ENCODE data around the gene NHS.

The NHS gene

DNA sequence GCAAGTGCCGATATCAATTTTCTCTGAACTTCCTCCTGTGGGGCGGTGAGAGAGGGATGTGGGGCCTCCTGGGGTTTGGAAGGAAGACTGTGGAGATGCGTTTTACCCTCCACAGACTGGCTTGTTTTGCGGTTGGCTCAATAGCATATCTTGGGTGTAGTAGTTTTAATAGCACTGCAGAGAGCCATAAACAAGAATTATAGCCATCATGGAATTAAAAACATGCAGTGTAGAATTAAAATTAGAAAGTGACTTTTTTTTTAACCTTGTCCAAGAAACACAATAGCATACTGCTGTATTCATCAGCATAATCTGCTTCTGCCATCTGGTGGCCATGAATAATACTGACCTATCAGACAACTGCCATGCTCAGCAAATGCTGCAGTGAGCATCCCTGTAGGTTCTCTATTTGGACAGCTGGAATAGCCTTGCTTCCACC is 315.0 kb downstream of the NHS start:
- peak; percentile 51 for DNase-seq

DNA sequence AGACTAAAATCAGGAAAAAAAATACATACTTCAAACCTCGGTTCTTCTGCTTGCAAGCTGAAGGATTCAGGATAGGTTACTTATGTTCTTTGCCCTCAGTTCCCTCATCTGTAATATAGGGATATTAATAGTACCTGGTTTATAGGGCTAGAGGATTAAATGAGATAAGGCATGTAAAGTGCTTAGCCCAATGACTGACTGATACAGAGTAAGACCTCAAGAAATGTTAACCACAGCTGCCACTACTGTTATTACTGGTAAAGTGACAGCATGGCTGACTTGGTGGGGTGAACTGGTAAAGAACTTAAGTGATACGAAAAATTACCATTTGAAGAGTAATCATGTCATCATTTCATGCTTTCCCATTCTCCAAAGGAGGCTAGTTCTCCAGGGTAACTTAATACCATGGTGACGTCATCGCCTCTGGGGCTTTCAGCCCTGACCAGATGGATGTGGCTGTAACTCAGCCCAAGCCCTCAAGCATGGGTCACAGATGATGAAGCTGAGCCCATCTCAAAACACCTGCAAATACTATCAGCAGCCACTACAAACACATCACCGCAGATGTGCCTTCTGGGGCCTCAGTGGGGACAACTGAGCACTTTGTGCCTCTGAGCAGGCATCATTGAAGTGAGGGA is 317.8 kb downstream of the NHS start:
- DNase-seq = no peak

DNA sequence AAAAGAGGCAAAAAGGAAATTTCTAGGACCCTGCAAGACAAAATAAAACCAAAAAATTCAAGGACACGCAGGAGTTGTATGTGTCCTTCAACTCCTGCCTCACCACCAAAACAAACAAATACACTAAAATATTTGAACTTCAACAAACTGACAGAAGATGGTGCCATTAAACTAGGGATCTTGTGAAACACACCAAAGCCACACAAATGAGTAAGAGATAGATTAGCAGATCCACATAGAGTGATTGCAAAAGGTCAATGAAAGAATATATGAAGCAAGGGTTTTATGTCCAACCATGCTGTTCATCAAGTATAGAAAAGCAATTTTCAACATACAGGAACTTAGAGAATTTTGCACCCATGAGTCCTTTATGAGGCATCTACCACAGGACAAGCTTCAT is 322.2 kb downstream of the NHS start:
- no peak for DNase-seq

- DNase-seq = no peak
Measured at GRCh38 chrX:17700976-17701375, 326.0 kb downstream of the NHS start.

- DNase-seq = no peak
Measured at GRCh38 chrX:17703201-17703600, 328.2 kb downstream of the NHS start.

GRCh38 chrX:17705211-17705610 is 330.2 kb downstream of the NHS start:
- DNase-seq = no peak

- DNase-seq = no peak
Measured at GRCh38 chrX:17706676-17707075, 331.7 kb downstream of the NHS start.

GRCh38 chrX:17707731-17708130 is 332.7 kb downstream of the NHS start:
- DNase-seq = no peak

- DNase-seq = no peak
Measured at GRCh38 chrX:17710871-17711301, 335.9 kb downstream of the NHS start.

- no peak for DNase-seq
Measured at GRCh38 chrX:17713288-17713687, 338.3 kb downstream of the NHS start.

- DNase-seq = no peak
Measured at GRCh38 chrX:17718649-17719165, 343.7 kb downstream of the NHS start.

DNA sequence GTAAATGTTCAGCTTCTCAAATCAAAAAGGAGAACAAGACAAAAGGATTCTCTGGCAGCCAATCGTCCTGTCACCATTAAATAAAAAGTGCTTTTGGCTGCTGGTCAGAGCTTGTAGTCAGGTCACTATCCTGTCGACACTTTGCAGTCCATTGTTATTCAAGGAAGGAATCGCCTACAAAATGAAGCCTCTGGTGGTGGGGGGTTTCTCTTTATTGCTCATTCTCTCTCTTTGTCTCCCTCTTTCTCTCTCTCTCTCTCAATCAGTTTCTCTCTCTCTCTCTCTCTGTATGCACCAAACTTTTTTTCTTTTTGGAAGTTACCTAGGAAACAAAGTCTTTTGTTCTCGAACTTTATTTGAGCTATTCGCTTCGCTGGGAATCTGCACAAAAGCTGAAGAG is 344.7 kb downstream of the NHS start:
- DNase-seq = no peak

DNA sequence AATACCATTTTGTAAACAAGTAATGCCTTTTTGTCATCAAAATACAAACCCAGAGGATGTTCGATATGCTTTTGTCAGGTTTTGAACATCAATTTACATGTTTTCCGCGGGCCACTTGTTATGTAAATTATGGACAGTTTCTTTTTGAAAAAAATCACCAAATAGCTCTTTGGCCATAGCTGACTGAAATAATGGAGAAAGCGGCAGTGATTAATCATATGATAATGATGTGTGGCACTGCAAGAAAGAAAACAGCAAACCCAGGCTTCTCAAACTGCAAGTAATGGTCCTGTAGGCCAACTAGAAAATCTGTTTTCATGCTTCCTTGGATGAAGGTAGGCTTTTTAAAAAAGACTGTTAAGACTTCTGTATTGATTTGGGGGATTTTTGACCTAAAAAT is 346.7 kb downstream of the NHS start:
- no peak for DNase-seq

DNA sequence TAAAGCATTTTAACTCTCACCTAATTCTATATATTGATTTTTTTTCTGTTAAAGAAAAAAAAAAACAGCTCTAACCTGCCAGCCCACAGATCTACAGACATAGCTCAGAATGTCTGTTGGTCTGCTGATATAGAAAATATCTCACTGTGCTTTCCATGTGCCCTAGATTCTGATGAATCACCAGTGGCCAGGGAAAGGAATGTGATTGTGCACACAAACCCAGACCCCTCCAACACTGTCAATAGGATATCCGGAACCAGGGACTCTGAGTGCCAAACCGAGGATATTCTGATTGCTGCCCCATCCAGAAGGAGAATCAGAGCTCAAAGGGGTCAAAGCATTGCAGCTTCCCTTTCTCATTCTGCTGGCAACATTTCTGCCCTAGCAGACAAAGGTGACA is 350.2 kb downstream of the NHS start:
- no peak for DNase-seq

GRCh38 chrX:17732138-17732783 is 357.3 kb downstream of the NHS start:
- no peak for DNase-seq

DNA sequence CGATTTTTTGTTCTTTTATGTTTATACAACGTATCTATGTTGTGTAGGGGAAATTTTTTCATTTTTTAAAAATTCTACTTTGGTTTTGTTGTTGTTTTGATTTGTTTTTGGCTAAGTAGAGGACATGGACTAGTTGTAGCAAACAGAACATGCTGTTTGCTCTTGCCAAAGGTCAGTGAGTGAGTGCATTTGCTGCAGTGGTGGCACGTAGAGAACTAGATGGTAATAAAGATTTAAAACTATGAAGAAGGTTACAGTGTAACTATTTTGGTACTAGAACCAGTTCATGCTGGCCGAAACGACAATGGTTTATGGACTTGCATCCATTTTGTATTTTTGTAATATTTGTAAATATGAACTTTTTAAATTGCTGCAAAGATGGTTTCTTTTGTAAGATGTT is 360.4 kb downstream of the NHS start:
- DNase-seq = no peak

DNA sequence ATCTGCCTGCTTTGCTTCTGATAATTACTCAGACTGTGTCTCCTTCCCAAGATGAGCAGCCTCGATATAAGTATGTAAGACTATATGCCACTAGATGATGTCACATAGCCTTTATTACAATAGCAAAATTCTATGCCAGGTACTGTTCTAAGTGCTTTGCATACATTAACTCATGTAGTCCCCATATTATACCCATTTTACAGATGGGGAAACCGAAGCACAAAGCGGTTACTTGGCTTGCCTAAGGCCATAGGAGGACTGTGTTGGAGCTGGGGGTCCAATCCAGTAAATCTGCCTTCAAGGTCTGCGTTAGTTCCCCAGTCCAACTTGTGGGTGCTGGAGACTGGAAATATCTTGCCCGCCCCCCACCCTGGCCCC is 361.5 kb downstream of the NHS start:
- DNase-seq = no peak

- DNase-seq = peak; percentile 90
Measured at GRCh38 chrX:17736856-17737709, 362.1 kb downstream of the NHS start, which contains the start of gene SCML1. SCML1 (plus strand) TSS chrX:17737493; CDS start chrX:17744187, 6,694 bp downstream.

GRCh38 chrX:17737710-17737985 is 362.6 kb downstream of the NHS start:
- DNase-seq = no peak

DNA sequence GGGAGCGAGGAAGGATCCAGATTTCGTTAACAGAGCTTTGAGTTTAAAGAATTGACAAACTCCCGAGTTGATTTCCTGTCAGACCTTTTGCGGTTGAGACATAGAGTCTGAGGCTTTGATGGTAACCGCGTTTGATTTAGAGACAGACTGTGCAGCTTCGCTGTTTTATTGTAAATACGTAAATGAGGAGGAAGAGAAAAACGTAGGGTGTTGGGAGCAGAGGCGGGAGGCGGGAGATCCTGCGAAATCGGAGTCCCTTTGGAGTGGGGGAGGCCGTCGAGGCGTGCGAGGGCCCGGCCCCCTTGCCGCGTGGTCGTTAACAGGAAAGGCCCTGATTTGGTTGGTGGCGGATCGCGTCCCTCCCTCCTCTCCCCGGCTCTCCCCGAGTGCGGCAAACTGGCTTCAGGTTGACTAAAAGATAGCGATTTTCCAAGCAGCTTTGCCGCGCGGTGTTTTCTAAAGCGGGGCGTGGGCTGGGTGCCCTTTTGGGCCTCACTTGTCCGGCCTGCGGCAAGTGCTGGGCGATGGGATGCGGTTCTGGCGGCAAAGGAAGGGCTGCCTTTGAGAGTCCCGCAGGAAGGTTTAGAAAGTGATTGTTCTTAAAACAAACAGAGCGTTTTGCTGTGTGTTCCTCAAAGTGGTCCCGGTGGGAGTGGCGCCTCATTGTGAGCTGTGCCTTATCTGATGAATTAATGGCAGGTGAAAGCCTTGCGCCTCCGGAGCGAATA is 363.1 kb downstream of the NHS start:
- peak; percentile 69 for DNase-seq

- no peak for DNase-seq
Measured at GRCh38 chrX:17738737-17739535, 363.9 kb downstream of the NHS start.
